NCI-H1436 treated with DMSO at 0.1 percent for 48 hours (cell line): ENCODE results near the gene BCS1L.

Experiments
- DNase-seq: peaks from one replicate; lab custom pipeline; 2025; lab: John Stamatoyannopoulos, UW

BCS1L gene

DNA sequence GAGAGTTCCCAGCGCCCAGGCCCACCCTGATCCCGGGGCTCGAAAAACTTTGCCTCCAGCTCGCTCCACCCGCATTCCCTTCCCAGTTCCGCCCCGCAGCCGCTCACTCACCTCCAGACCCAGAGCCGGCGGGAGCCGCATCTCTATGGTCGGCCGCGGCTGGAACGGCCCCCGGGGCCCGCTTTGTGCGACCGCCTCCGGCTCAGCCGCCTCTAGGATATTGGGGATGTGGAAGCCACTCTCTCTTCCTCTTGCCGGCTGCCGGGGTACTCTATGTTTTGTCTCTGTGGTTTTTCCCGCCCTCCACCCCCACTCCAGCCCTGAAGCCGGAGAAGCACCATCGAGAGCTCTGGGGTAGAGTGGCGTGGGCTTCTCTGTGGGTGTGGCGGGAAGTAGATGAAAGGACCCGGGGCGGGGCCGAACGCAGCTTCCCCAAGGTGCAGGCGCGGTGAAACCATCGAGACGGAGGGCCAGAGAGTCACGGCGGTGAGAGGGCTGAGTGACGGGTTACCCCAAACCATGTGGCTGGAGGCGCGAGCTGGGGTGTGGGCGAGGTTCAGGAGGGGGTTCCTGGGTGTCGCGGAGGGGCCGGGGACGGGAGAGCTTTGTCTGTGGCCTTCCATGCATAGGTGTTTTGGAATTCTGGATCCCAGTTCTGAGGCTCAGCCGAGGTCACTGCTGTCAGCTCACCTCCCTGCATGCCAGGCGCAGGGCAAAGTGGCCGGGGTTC, at the start of gene BCS1L, which contains the start of gene ZNF142:
BCS1L (plus strand) TSS at position 426 of the 730 bp plus-strand sequence. CDS start 1,305 bp downstream, outside the sequence.
ZNF142 (minus strand) TSS at position 366 of the 730 bp plus-strand sequence. CDS start 3,194 bp downstream, outside the sequence.
- DNase-seq = peak; percentile 42

- DNase-seq = no peak
Measured at GRCh38 chr2:218615868-218616315, 43.6 kb upstream of the BCS1L start.

DNA sequence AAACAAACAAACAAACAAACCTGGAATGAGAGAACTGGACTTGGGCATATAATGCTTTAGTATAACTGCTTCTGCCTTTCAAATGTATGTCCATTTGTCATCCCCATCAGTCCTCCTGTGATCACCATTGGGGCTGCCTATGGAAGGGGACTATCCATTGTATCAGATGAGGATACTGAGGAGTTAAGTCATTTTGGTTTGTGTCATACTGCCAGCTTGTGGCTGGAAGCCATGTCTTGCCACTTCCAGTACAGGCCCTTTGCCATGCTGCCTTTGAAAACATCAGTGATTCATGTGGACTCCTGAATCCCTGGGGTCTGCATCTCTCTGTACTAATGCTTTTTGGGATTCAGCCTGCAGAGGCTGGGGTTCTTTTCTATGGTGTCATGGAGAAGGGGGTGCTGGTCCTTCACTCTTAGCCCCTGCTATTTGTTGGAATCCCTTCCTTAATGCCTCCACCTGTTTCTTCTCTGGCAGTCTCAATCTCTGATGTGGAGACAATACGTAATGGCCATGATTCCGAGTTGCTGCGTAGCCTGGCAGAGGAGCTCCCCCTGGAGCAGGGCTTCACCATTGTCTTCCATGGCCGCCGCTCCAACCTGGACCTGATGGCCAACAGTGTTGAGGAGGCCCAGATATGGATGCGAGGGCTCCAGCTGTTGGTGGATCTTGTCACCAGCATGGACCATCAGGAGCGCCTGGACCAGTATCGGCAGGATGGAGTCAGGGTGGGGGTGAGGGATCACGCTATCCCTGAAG, 41.2 kb upstream of the BCS1L start:
- DNase-seq = no peak

GRCh38 chr2:218621007-218621406, 38.5 kb upstream of the BCS1L start:
- no peak for DNase-seq

DNA sequence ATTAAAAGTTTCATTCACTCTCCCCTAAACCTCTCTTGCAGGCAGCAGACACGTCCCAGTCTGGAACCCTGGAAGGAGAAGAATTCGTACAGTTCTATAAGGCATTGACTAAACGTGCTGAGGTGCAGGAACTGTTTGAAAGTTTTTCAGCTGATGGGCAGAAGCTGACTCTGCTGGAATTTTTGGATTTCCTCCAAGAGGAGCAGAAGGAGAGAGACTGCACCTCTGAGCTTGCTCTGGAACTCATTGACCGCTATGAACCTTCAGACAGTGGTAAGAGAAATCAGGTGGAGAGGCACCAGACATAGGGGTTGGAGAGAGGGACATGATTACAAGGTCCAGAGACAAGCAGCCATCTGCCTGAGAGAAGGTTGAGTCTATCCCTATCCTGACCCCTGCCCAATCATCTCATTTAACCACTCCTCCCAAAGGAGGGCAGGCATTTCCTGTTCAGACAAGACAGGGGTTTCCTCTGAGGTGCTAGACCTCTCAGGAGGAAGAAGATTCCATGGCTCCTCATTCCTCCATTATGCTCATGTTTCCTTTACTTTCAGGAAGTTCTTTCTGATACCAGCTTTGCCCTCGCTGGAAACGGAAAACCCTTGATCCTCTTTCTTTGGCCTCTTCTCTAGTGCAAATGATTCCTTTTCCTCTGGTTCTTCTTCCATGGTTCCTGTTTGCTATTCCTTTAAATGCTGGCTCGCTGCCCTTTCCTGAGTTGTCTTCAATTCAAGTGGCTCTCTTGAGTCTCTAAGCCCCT, 36.7 kb upstream of the BCS1L start:
- DNase-seq = no peak

DNA sequence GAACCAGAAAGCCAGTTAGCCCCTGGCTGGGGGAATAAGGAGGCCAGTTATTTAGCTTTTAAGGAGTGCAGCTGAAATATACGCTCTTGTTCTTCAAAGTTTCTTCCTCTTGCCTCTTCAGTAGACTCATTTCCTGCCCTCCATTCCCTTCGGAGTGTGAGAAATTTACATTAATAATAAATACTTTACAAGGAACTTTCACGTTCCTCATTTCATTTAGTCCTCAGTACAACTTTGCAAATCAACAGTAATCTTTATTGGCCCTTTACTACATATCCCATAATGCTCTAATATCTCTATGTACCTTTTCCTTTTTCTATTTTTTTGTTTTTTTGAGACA, 36.1 kb upstream of the BCS1L start:
- no peak for DNase-seq

- no peak for DNase-seq
Measured at GRCh38 chr2:218626369-218626768, 33.1 kb upstream of the BCS1L start.

DNA sequence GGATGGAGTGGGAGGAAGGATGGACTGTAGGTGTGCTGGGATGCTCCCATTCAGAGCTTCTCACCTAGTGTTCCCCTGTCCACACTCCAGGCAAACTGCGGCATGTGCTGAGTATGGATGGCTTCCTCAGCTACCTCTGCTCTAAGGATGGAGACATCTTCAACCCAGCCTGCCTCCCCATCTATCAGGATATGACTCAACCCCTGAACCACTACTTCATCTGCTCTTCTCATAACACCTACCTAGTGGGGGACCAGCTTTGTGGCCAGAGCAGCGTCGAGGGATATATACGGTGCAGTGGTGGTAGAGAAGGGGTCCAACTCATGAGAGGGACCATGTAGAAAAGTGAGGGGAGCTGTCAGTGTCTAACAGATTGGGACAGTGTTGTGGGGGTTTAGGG, 31.5 kb upstream of the BCS1L start:
- DNase-seq = no peak

DNA sequence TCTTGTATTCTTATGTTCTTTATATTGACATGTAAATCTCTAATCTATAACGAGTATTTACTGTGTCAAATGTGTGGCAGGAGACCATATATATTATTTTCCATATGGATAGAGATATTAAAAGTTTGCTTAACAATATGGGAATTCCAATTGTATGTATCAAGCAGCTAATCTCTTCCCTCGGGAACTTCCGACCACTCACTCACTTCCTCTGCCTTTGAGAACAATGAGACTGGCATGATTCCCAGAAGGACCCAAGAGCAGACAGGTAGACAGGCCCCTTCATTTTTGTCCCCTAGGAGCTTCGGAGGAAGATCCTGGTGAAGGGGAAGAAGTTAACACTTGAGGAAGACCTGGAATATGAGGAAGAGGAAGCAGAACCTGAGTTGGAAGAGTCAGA, 27.6 kb upstream of the BCS1L start:
- DNase-seq = no peak

GRCh38 chr2:218635719-218636118, 23.8 kb upstream of the BCS1L start:
- no peak for DNase-seq

- no peak for DNase-seq
Measured at GRCh38 chr2:218638372-218638771, 21.1 kb upstream of the BCS1L start.

GRCh38 chr2:218642121-218642656, 17.3 kb upstream of the BCS1L start:
- DNase-seq = no peak

DNA sequence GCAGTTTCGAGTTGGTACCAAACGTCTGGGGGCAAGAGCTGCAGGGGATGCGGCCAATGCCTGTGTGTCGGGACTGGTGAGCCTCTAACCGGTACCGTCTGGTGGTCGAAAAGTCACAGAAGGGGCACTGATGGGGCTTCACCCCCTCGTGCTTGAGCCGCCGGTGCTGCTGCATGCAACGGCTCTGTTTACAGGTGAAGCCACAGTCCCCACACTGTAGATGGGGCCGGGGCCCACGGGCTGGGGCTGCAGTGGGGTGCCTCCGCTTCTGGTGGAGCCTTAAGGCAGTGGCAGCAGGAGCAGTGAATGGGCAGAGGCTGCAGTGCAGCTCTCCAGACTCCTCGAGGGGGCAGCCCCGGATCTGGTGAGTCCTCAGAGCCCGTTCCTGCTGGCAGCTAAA, 16.7 kb upstream of the BCS1L start:
- no peak for DNase-seq

DNA sequence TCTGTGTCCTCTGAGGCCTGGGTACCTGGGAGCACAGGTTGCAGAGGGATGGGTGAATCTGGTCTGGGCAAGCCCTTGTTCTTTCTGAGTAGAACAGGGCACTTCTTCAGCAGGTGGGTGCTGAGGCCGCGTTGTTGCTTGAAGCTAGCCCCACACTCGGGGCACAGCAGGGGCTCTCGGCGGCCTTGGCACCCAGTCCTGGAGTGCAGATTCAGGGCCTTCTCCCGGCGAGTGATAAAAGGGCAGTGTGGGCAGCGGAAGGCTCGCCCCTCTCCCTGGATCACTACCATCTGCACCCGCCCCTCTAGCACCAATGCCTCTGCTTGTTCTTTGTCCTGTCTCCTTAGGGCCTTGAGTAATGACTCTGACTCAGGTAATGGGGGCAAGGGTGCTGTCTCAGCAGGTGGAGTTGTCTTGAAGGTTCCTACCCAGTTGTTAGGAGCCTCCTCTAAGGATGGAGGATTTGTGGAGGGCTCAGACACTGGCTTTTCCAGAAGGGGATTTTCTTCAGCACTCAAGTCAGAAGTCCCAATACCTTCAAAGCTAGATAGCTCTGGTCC, 15.7 kb upstream of the BCS1L start:
- DNase-seq = no peak

- DNase-seq = no peak
Measured at GRCh38 chr2:218644721-218645120, 14.8 kb upstream of the BCS1L start.

GRCh38 chr2:218645126-218645525, 14.4 kb upstream of the BCS1L start:
- DNase-seq = no peak

- no peak for DNase-seq
Measured at GRCh38 chr2:218648088-218648786, 11.2 kb upstream of the BCS1L start.

DNA sequence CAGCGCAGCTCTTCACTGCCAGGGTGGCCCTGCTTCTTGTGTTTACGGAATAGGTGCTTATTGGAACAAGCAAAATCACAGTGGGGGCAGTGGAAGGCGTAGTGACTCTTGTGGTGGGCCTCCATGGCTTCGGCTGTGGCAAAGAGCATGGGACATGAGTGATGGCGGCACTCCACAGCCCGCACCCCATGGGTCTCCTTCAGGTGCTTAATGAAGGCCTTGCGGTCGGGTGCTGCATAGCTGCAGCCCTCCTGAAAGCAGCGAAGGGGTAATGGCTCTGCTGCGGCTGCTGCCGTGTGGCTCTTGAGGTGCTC, 10.7 kb upstream of the BCS1L start:
- no peak for DNase-seq

DNA sequence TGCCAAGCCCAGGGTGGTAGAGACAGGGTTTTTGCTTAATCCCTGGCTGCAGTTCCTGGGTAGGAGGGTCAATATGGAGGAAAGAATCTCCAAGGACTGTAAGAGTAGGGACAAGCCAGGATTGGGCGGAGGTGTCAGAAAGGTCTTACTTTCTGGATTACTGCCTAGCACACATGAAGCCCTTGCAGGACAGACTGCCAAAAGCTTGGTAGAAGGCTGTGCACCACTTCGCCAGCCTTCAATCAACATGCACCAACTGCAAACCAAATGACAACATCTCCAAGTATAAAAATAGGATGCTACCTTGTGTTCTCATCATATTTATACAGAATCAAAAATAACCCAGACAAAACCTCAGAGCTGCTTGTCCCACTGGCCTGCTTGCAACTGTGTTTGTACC, 3.7 kb upstream of the BCS1L start:
- no peak for DNase-seq

GRCh38 chr2:218658671-218659257, 719 bp upstream of the BCS1L start:
- DNase-seq = no peak

DNA sequence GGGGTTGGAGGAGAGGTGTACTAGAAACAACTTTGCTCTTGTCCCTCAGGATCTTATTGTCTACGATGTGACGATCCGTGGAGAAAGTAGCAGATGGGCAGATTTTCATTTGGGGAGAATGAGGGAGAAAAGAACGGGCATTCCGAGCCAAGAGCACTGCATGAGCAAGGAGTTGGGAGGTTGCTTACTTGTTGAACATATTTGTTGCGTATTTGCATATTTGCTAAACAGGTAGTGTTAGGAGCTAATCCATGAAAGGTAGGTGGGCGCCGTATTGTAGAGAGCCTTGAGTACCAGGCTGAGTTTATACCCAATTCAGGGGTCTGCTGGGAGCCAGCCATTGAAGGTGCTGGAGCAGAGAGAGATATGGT, 490 bp downstream of the BCS1L start:
- no peak for DNase-seq
